ENCODE results near the gene EIF6. TPM values are rescaled to one million over a fixed set of nuclear protein-coding genes. Genes with fewer than 3 reads are reported as not detected.
A peak's percentile ranks its signal among the peaks of the same experiment; 100 is the strongest.

EIF6 gene
- polyA plus RNA-seq, 3 donors: 94.3 to 222 (median 190) TPM

GRCh38 chr20:35279040-35279439 lies 5.5 kb downstream of the EIF6 start:
- H3K27ac ChIP-seq (ENCODE audit: low read depth in 1 of 2, low read length in 2 of 2): peak overlapping the region; percentile 62 to 97
- H3K4me2 ChIP-seq (replicated peaks; ENCODE audit: extremely low read depth, low read length, poor library complexity, severe bottlenecking): no peak overlapping the region
- WGBS (ENCODE audit: insufficient coverage): 100% methylated on average over 3 of the region's 5 CpGs
- H3K36me3 Mint-ChIP-seq: peaks cover 41 to 61% of the 10 kb centered on the region in 2 donors
- peaks cover 24% of the 10 kb centered on the region for H3K4me1 Mint-ChIP-seq
- peaks cover 24 to 32% of the 10 kb centered on the region in 2 donors for H3K4me1 ChIP-seq (ENCODE audit: control insufficient read depth in 1 of 2, insufficient read depth in 2 of 2, low read length in 2 of 2)
- no peaks in the 10 kb centered on the region for H3K9me3 ChIP-seq (replicated peaks in 1 of 2; ENCODE audit: control insufficient read depth in 1 of 2, insufficient read depth in 1 of 2, low read length in 2 of 2)
- H3K4me3 ChIP-seq (replicated peaks in 1 of 3; ENCODE audit: low read depth in 2 of 3, low read length in 3 of 3): no peak overlapping the region
- H3K9ac ChIP-seq (ENCODE audit: insufficient read depth, low read length, poor library complexity, severe bottlenecking): no peak overlapping the region
- H4K20me1 ChIP-seq (ENCODE audit: insufficient read depth, low read length): peaks cover 37% of the 10 kb centered on the region
- H2AFZ ChIP-seq (ENCODE audit: insufficient read depth, low read depth, low read length, poor library complexity, severe bottlenecking): no peak overlapping the region
- peaks cover 38 to 56% of the 10 kb centered on the region in 2 donors for H3K36me3 ChIP-seq (replicated peaks in 1 of 2; ENCODE audit: control insufficient read depth in 1 of 2, insufficient read depth in 2 of 2, low read length in 2 of 2)
- H3K27me3 ChIP-seq (ENCODE audit: control insufficient read depth in 2 of 2, insufficient read depth in 2 of 2, low read length in 2 of 2): no peaks in the 10 kb centered on the region
- peak overlapping the region; percentile 6 to 97 (median 91) for H3K27ac Mint-ChIP-seq
- H3K27me3 Mint-ChIP-seq (ENCODE audit: low read depth in 3 of 3): no peaks in the 10 kb centered on the region
- peaks cover 56% of the 10 kb centered on the region for H3K79me2 ChIP-seq (ENCODE audit: insufficient read depth, low read length)
- H3K9me3 Mint-ChIP-seq: peaks cover 0 to 1% (median 0%) of the 10 kb centered on the region in 7 donors
- intact Hi-C loops (cut with micrococcal nuclease): loop anchor here in 1 of 2 donors (10.0 kb wide), 1 partner anchor 134 kb away; the partner anchor contains the start of gene EDEM2
- TF ChIP-seq, protein P1, sequence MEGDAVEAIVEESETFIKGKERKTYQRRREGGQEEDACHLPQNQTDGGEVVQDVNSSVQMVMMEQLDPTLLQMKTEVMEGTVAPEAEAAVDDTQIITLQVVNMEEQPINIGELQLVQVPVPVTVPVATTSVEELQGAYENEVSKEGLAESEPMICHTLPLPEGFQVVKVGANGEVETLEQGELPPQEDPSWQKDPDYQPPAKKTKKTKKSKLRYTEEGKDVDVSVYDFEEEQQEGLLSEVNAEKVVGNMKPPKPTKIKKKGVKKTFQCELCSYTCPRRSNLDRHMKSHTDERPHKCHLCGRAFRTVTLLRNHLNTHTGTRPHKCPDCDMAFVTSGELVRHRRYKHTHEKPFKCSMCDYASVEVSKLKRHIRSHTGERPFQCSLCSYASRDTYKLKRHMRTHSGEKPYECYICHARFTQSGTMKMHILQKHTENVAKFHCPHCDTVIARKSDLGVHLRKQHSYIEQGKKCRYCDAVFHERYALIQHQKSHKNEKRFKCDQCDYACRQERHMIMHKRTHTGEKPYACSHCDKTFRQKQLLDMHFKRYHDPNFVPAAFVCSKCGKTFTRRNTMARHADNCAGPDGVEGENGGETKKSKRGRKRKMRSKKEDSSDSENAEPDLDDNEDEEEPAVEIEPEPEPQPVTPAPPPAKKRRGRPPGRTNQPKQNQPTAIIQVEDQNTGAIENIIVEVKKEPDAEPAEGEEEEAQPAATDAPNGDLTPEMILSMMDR (IDR thresholded peaks at IDR 0.05): no peak
- no peak for DNase-seq
- H3K4me3 Mint-ChIP-seq: no peak overlapping the region

GRCh38 chr20:35277531-35278395 lies 6.8 kb downstream of the EIF6 start, which contains the start of gene MMP24OS:
MMP24OS (minus strand) TSS chr20:35278122; CDS start chr20:35277929, 193 bp downstream.
- H3K27me3 ChIP-seq (ENCODE audit: control insufficient read depth in 2 of 2, insufficient read depth in 2 of 2, low read length in 2 of 2): no peaks in the 10 kb centered on the region
- H3K4me1 Mint-ChIP-seq: peaks cover 15% of the 10 kb centered on the region
- peaks cover 38 to 63% of the 10 kb centered on the region in 2 donors for H3K36me3 ChIP-seq (replicated peaks in 1 of 2; ENCODE audit: control insufficient read depth in 1 of 2, insufficient read depth in 2 of 2, low read length in 2 of 2)
- H3K27ac Mint-ChIP-seq: peak within 1 kb of the TSS; percentile 95 to 99 (median 98)
- H3K9me3 ChIP-seq (replicated peaks in 1 of 2; ENCODE audit: control insufficient read depth in 1 of 2, insufficient read depth in 1 of 2, low read length in 2 of 2): no peaks in the 10 kb centered on the region
- intact Hi-C loops (cut with micrococcal nuclease): loop anchor here in 1 of 2 donors (10.0 kb wide), 1 partner anchor 133 kb away; the partner anchor contains the start of gene EDEM2
- H3K27ac ChIP-seq (ENCODE audit: low read depth in 1 of 2, low read length in 2 of 2): peak within 1 kb of the TSS; percentile 62 to 97
- peak within 1 kb of the TSS; percentile 98 for H3K4me2 ChIP-seq (replicated peaks; ENCODE audit: extremely low read depth, low read length, poor library complexity, severe bottlenecking)
- peak within 1 kb of the TSS; percentile 56 for H2AFZ ChIP-seq (ENCODE audit: insufficient read depth, low read depth, low read length, poor library complexity, severe bottlenecking)
- DNase-seq: peak; percentile 83 to 87 (median 86)
- H4K20me1 ChIP-seq (ENCODE audit: insufficient read depth, low read length): peaks cover 41% of the 10 kb centered on the region
- WGBS (ENCODE audit: insufficient coverage): under 1% methylated on average over 76 of the region's 76 CpGs
- H3K79me2 ChIP-seq (ENCODE audit: insufficient read depth, low read length): peaks cover 44% of the 10 kb centered on the region
- H3K4me1 ChIP-seq (ENCODE audit: control insufficient read depth in 1 of 2, insufficient read depth in 2 of 2, low read length in 2 of 2): peaks cover 14 to 22% of the 10 kb centered on the region in 2 donors
- H3K4me3 Mint-ChIP-seq: peak within 1 kb of the TSS; percentile 95 to 97
- peaks cover 0 to 1% (median 0%) of the 10 kb centered on the region in 7 donors for H3K9me3 Mint-ChIP-seq
- peaks cover 47 to 63% of the 10 kb centered on the region in 2 donors for H3K36me3 Mint-ChIP-seq
- H3K27me3 Mint-ChIP-seq (ENCODE audit: low read depth in 3 of 3): no peaks in the 10 kb centered on the region
- H3K9ac ChIP-seq (ENCODE audit: insufficient read depth, low read length, poor library complexity, severe bottlenecking): peak within 1 kb of the TSS; percentile 93
- peak within 1 kb of the TSS; percentile 65 to 94 (median 91) for H3K4me3 ChIP-seq (replicated peaks in 1 of 3; ENCODE audit: low read depth in 2 of 3, low read length in 3 of 3)
- TF ChIP-seq, protein P1 (IDR thresholded peaks at IDR 0.05): no peak
